GM12874 (cell line): ENCODE results near the gene VEPH1.

Source experiments
- CTCF ChIP-seq: IDR thresholded peaks from 2 replicates; pipeline ENCODE4 v1.5.1; 2011; ENCODE audit warnings: low read depth, mild to moderate bottlenecking, control low read depth, low read length, moderate library complexity; ENCODE audit not compliant: insufficient read depth

The VEPH1 gene

GRCh38 chr3:157271283-157271882 lies 231.8 kb downstream of the VEPH1 start:
- no peak for TF ChIP-seq CTCF

- no peak for TF ChIP-seq CTCF
These were observed 235.2 kb downstream of the VEPH1 start for GRCh38 chr3:157268026-157268425.

GRCh38 chr3:157265931-157266330 lies 237.3 kb downstream of the VEPH1 start:
- no peak for TF ChIP-seq CTCF

- no peak for TF ChIP-seq CTCF
These were observed 240.2 kb downstream of the VEPH1 start for GRCh38 chr3:157263027-157263426.

GRCh38 chr3:157261000-157261399 lies 242.2 kb downstream of the VEPH1 start:
- no peak for TF ChIP-seq CTCF

- TF ChIP-seq CTCF, result no peak
These were observed 243.4 kb downstream of the VEPH1 start for GRCh38 chr3:157259825-157260224.

GRCh38 chr3:157257101-157257500 lies 246.1 kb downstream of the VEPH1 start:
- no peak for TF ChIP-seq CTCF

- no peak for TF ChIP-seq CTCF
These were observed 247.4 kb downstream of the VEPH1 start for GRCh38 chr3:157255797-157256196.
